Smooth muscle cell (in vitro differentiated cells): Measurements from ENCODE around the gene INSC. TPM values are rescaled to one million over a fixed set of nuclear protein-coding genes. Genes with fewer than 3 reads are reported as not detected.

Source experiments
- DNase-seq: peaks from one replicate; lab custom pipeline; 2025; ENCODE audit not compliant: unreplicated experiment; lab: John Stamatoyannopoulos, UW
- H2AFZ ChIP-seq: fragments of 200-600 bp; sonication (generic); 2 replicates; pipeline ENCODE4 v1.6.0; 2016; ENCODE audit warnings: antibody characterized with exemption, low read depth, mild to moderate bottlenecking
- H3F3A ChIP-seq: fragments of 200-600 bp; sonication (generic); 2 replicates; pipeline ENCODE4 v1.6.0; 2017; ENCODE audit warnings: antibody characterized with exemption, low read depth
- H3K27ac ChIP-seq: fragments of 200-600 bp; sonication (generic); 2 replicates; pipeline ENCODE4 v1.5.1; 2016; ENCODE audit warnings: low read depth, mild to moderate bottlenecking
- H3K27me3 ChIP-seq: fragments of 200-600 bp; sonication (generic); 2 replicates; pipeline ENCODE4 v1.6.1; 2016; ENCODE audit warnings: low read depth, mild to moderate bottlenecking
- H3K36me3 ChIP-seq: fragments of 200-600 bp; sonication (generic); 2 replicates; pipeline ENCODE4 v1.5.1; 2016; ENCODE audit warnings: low read depth
- H3K4me1 ChIP-seq: fragments of 200-600 bp; sonication (generic); 2 replicates; pipeline ENCODE4 v1.5.1; 2016; ENCODE audit warnings: low read depth
- H3K4me2 ChIP-seq: fragments of 200-600 bp; sonication (generic); 2 replicates; pipeline ENCODE4 v1.6.0; 2016; ENCODE audit warnings: mild to moderate bottlenecking
- H3K4me3 ChIP-seq: fragments of 200-600 bp; sonication (generic); 2 replicates; pipeline ENCODE4 v1.5.1; 2016; ENCODE audit warnings: mild to moderate bottlenecking
- H3K79me2 ChIP-seq: fragments of 200-600 bp; sonication (generic); 2 replicates; pipeline ENCODE4 v1.6.0; 2016; ENCODE audit warnings: low read depth, mild to moderate bottlenecking
- H3K9ac ChIP-seq: fragments of 200-600 bp; sonication (generic); 2 replicates; pipeline ENCODE4 v1.6.0; 2016; ENCODE audit warnings: low read depth
- H3K9me3 ChIP-seq: fragments of 200-600 bp; sonication (generic); replicated peaks from 2 replicates; pipeline ENCODE4 v1.5.1; 2016; ENCODE audit warnings: low read depth
- H4K20me1 ChIP-seq: fragments of 200-600 bp; sonication (generic); 2 replicates; pipeline ENCODE4 v1.6.0; 2016; ENCODE audit warnings: low read depth
- WGBS: methylation state at CpG from one replicate; pipeline ENCODE4 v1.1.7; 2016; ENCODE audit warnings: low lambda C conversion rate; 5-methylcytosine and 5-hydroxymethylcytosine counted together
- polyA plus RNA-seq: library from polyadenylated mRNA; unstranded; fragments of >200 nt; fragmentation: Nextera tagmentation; extraction: Ambion mirVana; gene quantifications from 2 replicates; pipeline ENCODE4 v1.2.1, GENCODE V29; 2016
- total RNA-seq: library from RNA; depleted of rRNA; stranded (reverse); fragments of >200 nt; gene quantifications from 2 replicates; pipeline ENCODE4 v1.2.3, GENCODE V29; 2014
- TF ChIP-seq, protein P1 (sequence below): fragments of 200-600 bp; sonication (generic); IDR thresholded peaks from 2 replicates; pipeline ENCODE4 v1.5.1; 2017; ENCODE audit warnings: borderline replicate concordance, mild to moderate bottlenecking, antibody characterized with exemption; ENCODE audit not compliant: insufficient read depth, poor library complexity, severe bottlenecking

Gene INSC
- total and polyA plus RNA-seq, 2 experiments from 2014 or later, result not detected

DNA sequence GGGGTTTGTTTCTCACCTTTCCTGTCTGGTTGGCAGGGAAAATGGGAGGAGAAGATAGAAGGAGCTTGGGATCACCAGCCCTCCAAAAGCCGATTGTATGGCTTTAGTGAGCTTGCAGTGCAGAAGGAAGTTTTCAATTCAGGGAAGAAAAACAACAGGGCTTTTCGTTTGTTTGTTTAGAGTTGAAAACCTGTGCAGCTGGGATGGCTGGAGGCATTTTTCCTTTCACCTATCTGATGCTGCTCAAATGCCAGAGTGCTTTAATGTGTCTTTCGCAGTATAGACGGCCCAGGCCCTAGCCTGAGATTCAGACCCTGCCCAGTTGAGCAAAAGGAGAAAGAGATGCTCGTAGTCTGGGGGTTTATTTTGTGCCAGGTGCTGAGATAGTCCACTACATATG is 87.9 kb downstream of the INSC start:
- Histone ChIP-seq H3K4me3 (no peak overlapping the region), H3K9me3 (no peaks in the 10 kb centered on the region), H3K27ac (no peak overlapping the region), H3K27me3 (peaks cover 11% of the 10 kb centered on the region), H3K4me1 (no peaks in the 10 kb centered on the region), H3K79me2 (no peaks in the 10 kb centered on the region), H3K36me3 (no peaks in the 10 kb centered on the region), H3K9ac (no peak overlapping the region), H2AFZ (no peak overlapping the region), H3F3A (no peaks in the 10 kb centered on the region), H3K4me2 (no peak overlapping the region), H4K20me1 (no peaks in the 10 kb centered on the region)
- 80% methylated on average over 5 of the region's 5 CpGs for WGBS
- no peak for DNase-seq
- TF ChIP-seq, protein P1, sequence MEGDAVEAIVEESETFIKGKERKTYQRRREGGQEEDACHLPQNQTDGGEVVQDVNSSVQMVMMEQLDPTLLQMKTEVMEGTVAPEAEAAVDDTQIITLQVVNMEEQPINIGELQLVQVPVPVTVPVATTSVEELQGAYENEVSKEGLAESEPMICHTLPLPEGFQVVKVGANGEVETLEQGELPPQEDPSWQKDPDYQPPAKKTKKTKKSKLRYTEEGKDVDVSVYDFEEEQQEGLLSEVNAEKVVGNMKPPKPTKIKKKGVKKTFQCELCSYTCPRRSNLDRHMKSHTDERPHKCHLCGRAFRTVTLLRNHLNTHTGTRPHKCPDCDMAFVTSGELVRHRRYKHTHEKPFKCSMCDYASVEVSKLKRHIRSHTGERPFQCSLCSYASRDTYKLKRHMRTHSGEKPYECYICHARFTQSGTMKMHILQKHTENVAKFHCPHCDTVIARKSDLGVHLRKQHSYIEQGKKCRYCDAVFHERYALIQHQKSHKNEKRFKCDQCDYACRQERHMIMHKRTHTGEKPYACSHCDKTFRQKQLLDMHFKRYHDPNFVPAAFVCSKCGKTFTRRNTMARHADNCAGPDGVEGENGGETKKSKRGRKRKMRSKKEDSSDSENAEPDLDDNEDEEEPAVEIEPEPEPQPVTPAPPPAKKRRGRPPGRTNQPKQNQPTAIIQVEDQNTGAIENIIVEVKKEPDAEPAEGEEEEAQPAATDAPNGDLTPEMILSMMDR, result no peak

DNA sequence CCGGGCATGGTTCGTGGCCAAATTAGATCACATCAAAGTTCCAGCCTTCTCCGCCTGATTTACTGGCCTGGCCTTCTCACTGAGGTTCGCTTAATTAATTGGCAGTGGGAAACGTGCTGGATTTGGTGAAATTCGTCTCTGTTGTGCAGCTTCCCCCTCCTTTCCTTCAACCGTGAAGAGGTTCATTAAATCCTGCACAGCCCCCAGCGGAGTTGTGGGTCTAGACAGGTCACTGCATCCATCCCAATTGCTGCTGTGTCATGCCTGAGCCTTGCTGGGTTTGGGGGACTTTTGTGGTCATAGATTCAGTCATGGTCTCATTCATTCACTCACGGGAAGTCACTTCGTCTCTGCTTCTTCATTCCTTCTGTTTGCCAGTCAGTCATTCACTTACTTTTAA is 90.0 kb downstream of the INSC start:
- WGBS, result 90% methylated on average over 10 of the region's 10 CpGs
- no peaks in the 10 kb centered on the region for H3K36me3 ChIP-seq
- no peaks in the 10 kb centered on the region for H3K4me1 ChIP-seq
- no peak overlapping the region for H3K4me3 ChIP-seq
- no peak overlapping the region for H3K27ac ChIP-seq
- H3K79me2 ChIP-seq, result no peaks in the 10 kb centered on the region
- H3K4me2 ChIP-seq, result no peak overlapping the region
- H3K9ac ChIP-seq, result no peak overlapping the region
- DNase-seq, result no peak
- peaks cover 11% of the 10 kb centered on the region for H3K27me3 ChIP-seq
- no peak overlapping the region for H2AFZ ChIP-seq
- H3K9me3 ChIP-seq, result no peaks in the 10 kb centered on the region
- no peaks in the 10 kb centered on the region for H4K20me1 ChIP-seq
- TF ChIP-seq, protein P1, result no peak
- no peaks in the 10 kb centered on the region for H3F3A ChIP-seq

DNA sequence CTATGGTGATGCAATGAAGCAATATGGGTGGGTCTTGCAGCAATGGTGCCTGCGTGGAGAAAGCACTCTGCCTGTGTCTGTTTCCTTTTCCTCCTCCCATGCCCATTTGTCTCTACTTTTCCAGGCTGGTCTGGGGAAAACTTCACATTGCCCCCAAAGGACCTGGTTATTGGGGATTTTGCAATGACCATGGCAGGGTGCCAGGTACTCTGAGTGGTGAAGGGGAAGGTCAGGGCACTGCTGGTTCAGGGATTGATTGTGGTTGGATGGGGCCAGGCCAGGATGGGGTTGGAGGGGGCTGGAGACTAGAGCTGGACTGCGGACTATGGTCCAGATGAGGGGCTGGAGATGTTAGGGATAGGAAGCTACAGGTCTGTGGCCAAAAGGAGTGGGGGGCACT is 92.1 kb downstream of the INSC start:
- WGBS, result 92% methylated on average over 2 of the region's 2 CpGs

More for the DNA sequence above, 92.1 kb downstream of the INSC start:
- H3K27ac ChIP-seq, result no peak overlapping the region
- no peak overlapping the region for H2AFZ ChIP-seq
- no peaks in the 10 kb centered on the region for H3K36me3 ChIP-seq
- DNase-seq, result no peak
- no peaks in the 10 kb centered on the region for H3K4me1 ChIP-seq
- no peaks in the 10 kb centered on the region for H3K9me3 ChIP-seq
- H3K4me2 ChIP-seq, result no peak overlapping the region
- H3K79me2 ChIP-seq, result no peaks in the 10 kb centered on the region
- no peak overlapping the region for H3K9ac ChIP-seq
- no peaks in the 10 kb centered on the region for H3F3A ChIP-seq
- H4K20me1 ChIP-seq, result no peaks in the 10 kb centered on the region
- no peak overlapping the region for H3K4me3 ChIP-seq
- H3K27me3 ChIP-seq, result peaks cover 11% of the 10 kb centered on the region
- TF ChIP-seq, protein P1, result no peak
